ENCODE measurements around the gene AEBP1. TPM values are rescaled to one million over a fixed set of nuclear protein-coding genes. Genes with fewer than 3 reads are reported as not detected.

AEBP1 gene
- total and polyA plus RNA-seq, 2 of the 4 experiments (the other 2 are of a cell fraction): 1.1 to 5.7 TPM

DNA sequence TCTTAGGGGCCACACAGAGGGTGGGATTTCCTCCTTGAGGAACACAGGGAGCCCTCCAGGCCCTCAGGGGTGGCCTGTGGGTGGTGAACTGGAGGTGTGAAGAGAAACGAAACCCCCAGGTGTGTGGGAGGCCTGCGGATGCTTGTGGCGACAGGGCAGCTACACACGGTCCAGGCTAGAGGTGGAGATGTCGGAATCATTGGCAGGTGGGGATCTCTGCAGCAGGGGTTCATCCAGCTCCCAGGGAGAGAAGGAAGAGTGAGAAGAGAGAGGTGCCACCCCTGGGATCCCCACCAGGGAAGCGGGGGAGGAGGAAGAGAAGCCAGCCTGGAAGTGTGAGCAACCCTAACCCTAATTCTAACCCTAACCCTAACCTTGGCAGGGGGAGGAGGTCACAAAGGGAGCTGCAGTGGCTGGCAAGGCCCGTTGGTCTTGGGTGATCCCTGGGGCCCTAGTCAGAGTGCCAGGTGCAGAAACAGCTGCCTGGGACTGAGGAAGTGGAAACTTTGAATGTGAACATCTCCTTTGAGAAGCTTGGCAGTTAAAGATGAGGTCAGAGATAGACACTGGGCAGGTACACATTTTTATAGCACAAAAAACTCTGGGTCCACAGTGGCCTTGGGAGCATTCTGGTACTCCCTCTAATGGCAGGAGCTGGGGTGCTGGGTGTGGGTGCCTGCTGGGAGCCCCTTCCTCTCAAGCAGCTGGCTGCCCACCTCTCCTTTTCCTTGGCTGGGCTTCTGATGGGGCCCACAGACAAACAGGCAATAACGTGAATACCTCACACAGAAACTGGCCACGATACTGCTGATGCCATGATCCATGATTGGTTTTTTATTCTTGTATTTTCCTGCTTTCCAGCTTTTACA, 6.8 kb upstream of the AEBP1 start (continued):
- TF ChIP-seq, protein P1, sequence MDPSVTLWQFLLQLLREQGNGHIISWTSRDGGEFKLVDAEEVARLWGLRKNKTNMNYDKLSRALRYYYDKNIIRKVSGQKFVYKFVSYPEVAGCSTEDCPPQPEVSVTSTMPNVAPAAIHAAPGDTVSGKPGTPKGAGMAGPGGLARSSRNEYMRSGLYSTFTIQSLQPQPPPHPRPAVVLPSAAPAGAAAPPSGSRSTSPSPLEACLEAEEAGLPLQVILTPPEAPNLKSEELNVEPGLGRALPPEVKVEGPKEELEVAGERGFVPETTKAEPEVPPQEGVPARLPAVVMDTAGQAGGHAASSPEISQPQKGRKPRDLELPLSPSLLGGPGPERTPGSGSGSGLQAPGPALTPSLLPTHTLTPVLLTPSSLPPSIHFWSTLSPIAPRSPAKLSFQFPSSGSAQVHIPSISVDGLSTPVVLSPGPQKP (IDR thresholded peaks at IDR 0.05; ENCODE audit: borderline replicate concordance, low read depth, low read length): no peak
